NCI-H187 treated with DMSO at 0.1 percent for 48 hours (cell line): Measurements from ENCODE around the gene TAP1.

Experiments
- DNase-seq: peaks from one replicate; lab custom pipeline; 2025; lab: John Stamatoyannopoulos, UW

Gene TAP1

GRCh38 chr6:32799168-32799567 lies 54.3 kb downstream of the TAP1 start:
- no peak for DNase-seq

DNA sequence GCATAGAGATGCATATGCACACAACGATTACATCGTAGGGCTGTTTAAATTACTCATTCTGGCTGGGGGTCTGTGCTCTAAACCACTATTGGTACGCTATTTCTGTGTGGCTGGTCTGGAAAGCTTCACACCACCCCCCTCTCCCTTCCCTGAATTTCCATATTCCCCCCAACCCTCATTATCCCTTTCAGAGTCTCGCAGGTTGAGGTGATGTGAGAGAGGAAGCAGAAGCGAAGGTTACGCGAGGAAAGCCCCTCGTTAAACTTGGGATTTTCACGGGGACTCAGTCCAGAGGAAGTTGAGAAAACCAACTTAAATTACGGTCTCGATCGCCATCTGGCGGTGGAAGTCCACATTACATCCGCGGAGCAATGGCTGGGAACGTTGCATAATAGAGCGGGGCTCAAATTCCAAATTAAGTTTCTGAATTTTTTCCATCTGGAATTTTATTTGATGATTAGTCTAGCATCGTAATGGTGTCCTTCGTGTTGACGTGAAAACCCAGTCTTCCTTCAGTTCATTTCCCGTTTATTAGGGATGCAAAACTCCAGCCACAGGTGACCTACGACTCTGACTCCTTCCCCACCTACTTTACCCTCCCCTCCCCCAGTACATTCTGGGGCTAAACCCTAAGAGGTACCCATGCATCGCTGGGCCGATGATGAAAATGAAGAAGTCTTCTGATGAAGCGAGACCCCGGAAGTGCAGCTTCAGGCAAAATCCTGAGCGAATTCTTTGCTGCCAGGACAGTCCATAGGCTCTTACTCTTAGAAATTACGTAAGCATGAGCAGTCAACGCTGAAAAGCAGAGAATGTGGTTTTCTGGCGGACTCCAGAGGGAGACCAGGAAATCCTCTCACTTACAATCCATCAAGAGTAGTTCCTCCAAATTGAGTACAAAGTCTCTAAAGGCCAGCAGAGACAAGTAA lies 56.4 kb downstream of the TAP1 start:
- DNase-seq, result no peak
